HEK293T (cell line): ENCODE results near the gene FLT3.

Experiments used
- BHLHE40 ChIP-seq: fragments of 450-650 bp; IDR thresholded peaks from 2 replicates; pipeline ENCODE4 v1.6.1; 2016; ENCODE audit warnings: mild to moderate bottlenecking, moderate library complexity, borderline replicate concordance
- HDGF ChIP-seq: fragments of 450-650 bp; IDR thresholded peaks from 2 replicates; pipeline ENCODE4 v1.6.1; 2017; ENCODE audit warnings: antibody characterized with exemption, borderline replicate concordance
- NFRKB ChIP-seq: fragments of 450-650 bp; IDR thresholded peaks from 2 replicates; pipeline ENCODE4 v1.6.1; 2016; ENCODE audit warnings: mild to moderate bottlenecking, moderate library complexity
- SP1 ChIP-seq: fragments of 450-650 bp; IDR thresholded peaks from 2 replicates; pipeline ENCODE4 v1.6.1; 2017
- SUZ12 ChIP-seq: fragments of 450-650 bp; IDR thresholded peaks from 2 replicates; pipeline ENCODE4 v1.6.1; 2016; ENCODE audit warnings: mild to moderate bottlenecking

- TF ChIP-seq BHLHE40 = no peak
- TF ChIP-seq SP1 = no peak
- no peak for TF ChIP-seq NFRKB
- TF ChIP-seq HDGF = no peak
- no peak for TF ChIP-seq SUZ12
Measured at GRCh38 chr13:27960362-27961226, 139.8 kb downstream of the FLT3 start.
